ENCODE measurements around the gene TNFRSF8.

GRCh38 chr1:12026586-12026985 lies 36.5 kb upstream of the TNFRSF8 start:
- TF ChIP-seq CTCF (IDR thresholded peaks at IDR 0.05 in 8 of 11, conservative IDR thresholded peaks at IDR 0.05 in 3 of 11): no peak
- no peak for TF ChIP-seq POLR2A (IDR thresholded peaks at IDR 0.05)
- no peak for TF ChIP-seq POLR2AphosphoS5 (IDR thresholded peaks at IDR 0.05)

Measured in spleen (tissue), 7 donors.